ENCODE results near the gene ANKHD1.

Gene ANKHD1

DNA sequence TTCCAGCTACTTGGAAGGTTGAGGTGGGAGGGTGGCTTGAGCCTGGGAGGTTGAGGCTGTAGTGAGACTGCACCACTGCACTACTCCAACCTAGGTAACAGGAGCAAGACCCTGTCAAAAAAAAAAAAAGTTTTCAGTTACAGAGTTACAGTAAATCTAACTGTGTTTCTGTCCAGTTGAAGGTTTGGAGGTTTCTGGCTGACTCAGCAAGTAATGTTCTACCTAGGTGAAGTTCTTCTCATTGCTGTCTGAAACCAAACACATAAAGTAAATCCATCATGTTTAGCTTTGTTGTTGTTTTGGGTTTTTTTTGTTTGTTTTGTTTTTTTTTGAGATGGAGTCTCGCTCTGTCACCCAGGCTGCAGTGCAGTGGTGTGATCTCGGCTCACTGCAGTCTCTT is 7.9 kb upstream of the ANKHD1 start:
- H3K27ac ChIP-seq = no peak overlapping the region
- TF ChIP-seq ZFX (IDR thresholded peaks at IDR 0.05) (no peak), CTCF (conservative IDR thresholded peaks at IDR 0.05) (no peak)

- TF ChIP-seq CTCF (conservative IDR thresholded peaks at IDR 0.05) (no peak), ZFX (IDR thresholded peaks at IDR 0.05) (no peak)
- peak overlapping the region; percentile 77 for H3K27ac ChIP-seq
Observed at GRCh38 chr5:140398379-140398811, 3.2 kb upstream of the ANKHD1 start.

DNA sequence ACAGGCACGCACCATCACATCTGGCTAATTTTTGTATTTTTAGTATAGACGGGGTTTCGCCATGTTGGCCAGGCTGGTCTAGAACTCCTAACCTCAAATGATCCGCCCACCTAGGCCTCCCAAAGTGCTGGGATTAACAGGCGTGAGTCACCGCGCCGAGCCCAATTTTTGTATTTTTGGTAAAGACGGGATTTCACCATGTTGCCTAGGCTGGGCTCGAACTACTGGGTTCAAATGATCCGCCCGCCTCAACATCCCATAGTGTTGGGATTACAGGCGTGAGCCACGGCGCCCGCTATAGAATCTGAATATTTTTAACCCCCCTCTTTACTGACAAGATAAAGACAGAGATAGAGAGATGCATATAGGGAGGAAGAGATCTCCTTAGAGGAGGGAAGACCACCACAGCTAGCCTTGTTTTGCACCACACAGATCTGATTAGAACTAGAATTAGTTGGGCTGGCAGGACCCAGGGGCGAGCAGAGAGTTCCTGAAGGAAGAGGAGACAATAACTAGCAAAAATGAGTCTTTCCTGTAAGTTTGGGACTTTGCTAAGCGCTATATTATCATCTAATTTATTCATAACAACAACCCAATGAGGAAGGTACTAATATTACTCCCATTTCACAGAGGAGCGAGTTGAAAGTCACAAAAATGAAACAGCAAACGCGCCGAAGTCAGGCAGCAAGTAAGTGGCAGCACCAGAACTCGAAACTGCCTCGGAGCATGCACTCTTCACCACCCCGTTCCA is 1.5 kb upstream of the ANKHD1 start:
- peak overlapping the region; percentile 96 for H3K27ac ChIP-seq
- no peak for TF ChIP-seq ZFX (IDR thresholded peaks at IDR 0.05)
- no peak for TF ChIP-seq CTCF (conservative IDR thresholded peaks at IDR 0.05)

GRCh38 chr5:140400730-140401361 is 787 bp upstream of the ANKHD1 start:
- TF ChIP-seq CTCF (conservative IDR thresholded peaks at IDR 0.05) (no peak), ZFX (IDR thresholded peaks at IDR 0.05) (peak; percentile 54; the same call in 1 of the 2 replicates)

DNA sequence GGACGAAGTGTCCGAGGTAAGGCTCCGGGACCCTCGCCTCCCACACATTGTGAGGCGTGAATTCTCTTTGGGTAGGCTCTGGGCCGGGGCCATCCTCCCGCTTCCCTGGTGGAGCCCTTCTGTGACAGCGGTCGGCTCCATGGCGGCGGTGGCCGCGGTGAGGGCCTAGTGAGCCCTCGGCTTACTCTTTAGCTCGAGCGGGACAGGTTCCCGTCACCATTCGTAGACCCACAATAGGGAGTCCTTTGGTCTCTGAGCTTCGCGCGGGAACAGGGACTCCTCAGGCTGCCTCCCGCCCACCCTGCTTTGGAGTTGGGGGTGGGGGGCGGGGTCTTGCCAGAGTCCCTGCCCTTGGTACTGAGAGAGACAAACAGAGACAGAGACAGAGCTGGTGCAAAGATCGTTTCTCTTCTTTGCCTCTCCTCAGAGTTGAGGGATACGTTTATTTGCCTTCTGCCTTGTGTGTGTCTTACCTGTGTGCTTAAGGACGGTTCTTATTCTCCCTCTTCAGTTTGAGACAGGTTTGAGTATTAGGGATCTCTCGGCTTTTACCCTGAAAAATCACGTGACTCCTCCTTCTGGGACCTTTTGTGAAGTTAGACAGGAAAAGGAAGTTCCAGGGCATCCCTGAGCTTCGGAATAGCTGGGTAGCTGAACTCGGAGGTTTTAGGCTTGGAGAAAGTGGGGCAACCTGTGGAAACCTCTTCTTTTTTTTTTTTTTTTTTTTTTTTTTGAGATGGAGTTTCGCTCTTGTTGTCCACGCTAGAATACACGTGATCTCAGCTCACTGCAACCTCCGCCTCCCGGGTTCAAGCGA is 833 bp downstream of the ANKHD1 start:
- no peak for TF ChIP-seq CTCF (conservative IDR thresholded peaks at IDR 0.05)
- peak; percentile 65 for TF ChIP-seq ZFX (IDR thresholded peaks at IDR 0.05)

More at GRCh38 chr5:140400730-140401361, 787 bp upstream of the ANKHD1 start:
- H3K27ac ChIP-seq = peak overlapping the region; percentile 96

DNA sequence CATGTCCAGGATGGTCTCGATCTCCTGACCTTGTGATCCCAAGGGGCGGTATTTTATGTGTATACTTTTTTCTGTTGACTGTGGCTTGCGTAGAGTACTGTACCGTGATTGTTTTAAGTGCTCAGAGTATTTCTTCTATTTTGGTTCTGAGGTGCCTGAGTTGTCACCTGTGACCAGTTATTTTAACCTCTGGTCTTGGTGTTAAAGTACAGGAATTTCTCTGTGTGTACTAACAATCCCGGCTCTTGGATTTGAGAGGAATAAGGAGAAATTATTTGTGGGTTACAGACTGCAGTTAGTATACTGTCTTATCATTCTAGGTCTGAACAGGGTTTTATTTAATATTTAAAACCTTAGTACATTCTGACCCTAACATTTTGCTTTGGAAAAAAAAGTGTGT is 2.0 kb downstream of the ANKHD1 start:
- peak overlapping the region; percentile 96; the same call in 1 of the 2 replicates for H3K27ac ChIP-seq
- TF ChIP-seq ZFX (IDR thresholded peaks at IDR 0.05) (no peak), CTCF (conservative IDR thresholded peaks at IDR 0.05) (no peak)

More for the DNA sequence above, 833 bp downstream of the ANKHD1 start:
- H3K27ac ChIP-seq = peak overlapping the region; percentile 96
